CD4-positive, alpha-beta T cell treated with Interleukin-4 for 1 hour (primary cell): ENCODE results near the gene EVA1C.
"Not testable (repeated sequence)": the region's sequence is repeated elsewhere in the genome, so short reads cannot be mapped to it uniquely, and the experiment has no call there.

ENCODE experiments used
- DNase-seq, 2 donors: peaks; one replicate each; pipeline ENCODE4 v3.0.0-alpha.2; 2020 to 2022

EVA1C gene

GRCh38 chr21:32507342-32507919, 94.9 kb downstream of the EVA1C start:
- DNase-seq = no peak

GRCh38 chr21:32508036-32508435, 95.5 kb downstream of the EVA1C start:
- not testable (repeated sequence) for DNase-seq

DNA sequence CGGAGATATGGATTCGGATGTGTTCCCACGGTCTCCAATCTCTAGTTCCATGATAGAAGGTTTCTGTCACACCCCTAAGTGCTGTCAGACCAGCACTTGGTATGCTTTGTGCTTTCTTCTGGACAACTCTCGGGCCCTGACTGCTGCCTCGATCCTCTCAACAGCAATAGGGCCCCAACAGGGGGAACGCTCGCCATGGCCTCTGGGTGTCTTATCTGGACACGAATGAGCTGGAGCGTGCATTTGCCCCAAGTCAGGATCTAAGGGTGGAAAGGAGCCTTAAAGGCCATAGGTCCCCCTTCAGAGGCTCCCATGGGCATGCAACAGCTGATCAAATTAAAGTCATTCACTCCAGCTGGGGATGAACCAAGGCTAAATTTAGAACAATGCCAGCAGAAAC, 96.1 kb downstream of the EVA1C start:
- no peak for DNase-seq

DNA sequence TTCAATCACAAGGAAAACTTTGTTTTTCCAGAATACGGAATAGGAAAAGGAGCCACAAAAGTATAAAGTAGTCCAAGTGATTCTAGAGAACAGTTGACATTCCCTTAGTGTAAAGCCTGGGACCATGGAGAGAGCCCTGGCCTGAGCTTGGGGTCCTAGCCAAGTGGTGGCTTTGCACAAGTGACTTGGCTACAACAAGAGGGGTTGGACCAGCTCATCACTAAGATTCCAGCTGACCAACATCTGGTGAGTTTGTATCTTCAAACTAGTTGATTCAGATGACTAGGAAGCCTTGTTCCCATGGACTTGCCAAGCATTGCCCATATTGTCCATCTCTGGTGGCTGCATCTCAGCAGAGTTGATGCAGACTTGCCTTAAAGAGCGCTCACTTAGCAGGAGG, 96.5 kb downstream of the EVA1C start:
- DNase-seq = not testable (repeated sequence)

DNA sequence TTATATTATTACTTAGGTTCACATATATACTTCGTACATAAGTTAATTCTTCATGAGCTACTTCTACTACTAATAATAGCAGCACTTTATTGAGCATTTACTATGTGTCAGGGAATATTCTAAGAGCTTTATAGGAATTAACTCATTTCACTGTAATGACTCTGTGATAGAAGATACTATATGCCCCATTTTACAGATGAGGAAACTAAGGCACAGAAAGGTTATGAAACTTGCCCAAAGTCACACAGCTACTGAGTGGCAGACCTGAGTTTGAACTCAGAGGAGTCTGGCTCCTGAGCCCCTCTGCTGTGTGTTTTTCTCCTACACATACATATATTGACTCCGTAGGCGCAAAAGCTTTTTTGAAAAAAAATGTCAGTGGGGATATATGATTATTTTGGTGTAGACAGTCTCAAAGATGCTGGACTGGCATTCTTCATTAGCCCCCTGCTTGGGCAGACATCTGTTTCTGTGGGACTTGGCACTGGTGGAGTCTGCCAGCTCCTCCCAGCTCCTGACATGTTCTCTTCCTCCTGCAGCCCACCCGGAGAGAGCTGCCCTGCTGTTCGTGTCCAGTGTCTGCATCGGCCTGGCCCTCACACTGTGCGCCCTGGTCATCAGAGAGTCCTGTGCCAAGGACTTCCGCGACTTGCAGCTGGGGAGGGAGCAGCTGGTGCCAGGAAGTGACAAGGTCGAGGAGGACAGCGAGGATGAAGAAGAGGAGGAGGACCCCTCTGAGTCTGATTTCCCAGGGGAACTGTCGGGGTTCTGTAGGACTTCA, 102.0 kb downstream of the EVA1C start:
- DNase-seq = no peak

DNA sequence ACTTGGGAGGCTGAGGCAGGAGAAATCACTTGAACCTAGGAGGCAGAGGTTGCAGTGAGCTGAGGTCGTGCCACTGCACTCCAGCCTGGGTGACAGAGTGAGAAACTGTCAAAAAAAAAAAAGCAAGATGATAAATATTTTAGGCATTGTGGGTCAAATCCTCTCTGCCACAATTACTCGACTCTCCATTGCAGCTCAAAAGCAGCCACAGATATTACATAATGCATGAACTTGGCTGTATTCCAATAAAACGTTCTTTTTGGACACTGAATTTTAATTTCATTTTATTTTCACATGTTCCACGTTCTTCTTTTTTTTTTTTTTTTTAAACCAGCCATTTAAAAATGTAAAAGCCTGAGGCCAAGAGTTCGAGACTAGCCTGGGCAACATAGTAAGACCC, 103.4 kb downstream of the EVA1C start:
- DNase-seq = no peak

DNA sequence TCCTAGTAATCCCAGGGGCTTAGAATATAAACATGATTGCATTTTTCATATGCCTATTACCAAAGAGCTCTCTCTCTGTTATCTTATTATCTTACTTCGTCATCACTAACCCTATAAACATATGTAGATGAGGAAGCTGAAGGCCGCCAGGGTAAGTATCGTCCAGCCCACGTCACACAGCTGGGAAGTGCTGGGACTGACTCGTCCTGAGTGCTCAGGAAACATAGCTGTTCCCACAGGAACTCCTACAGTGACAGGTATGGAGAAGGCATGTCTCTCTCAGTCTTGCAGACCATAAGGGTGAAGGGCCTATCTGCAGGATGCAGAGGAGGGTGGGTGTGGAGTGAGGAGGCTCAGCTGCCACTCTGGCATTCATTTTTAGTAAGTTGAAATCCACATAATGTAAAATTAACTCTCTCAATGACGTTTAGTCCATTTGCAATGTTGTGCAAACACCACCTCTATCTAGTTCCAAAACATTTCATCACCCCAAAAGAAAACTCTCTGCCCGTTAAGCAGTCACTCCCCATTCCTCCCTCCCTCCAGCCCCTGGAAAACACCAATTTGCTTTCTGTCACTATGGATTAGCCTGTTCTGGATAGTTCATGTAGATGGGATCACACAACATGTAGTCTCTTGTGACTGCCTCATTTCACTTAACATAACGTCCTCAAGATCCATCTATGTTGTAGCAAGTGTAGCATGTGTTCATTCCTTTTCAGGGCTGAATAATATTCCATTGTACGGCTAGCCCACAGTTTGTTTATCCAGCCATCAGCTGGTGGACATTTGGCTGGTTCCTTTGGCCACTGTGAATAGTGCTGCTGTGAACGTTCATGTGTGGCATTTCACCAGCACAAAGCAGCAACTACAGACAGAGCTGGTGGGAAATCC, 104.5 kb downstream of the EVA1C start:
- no peak for DNase-seq

DNA sequence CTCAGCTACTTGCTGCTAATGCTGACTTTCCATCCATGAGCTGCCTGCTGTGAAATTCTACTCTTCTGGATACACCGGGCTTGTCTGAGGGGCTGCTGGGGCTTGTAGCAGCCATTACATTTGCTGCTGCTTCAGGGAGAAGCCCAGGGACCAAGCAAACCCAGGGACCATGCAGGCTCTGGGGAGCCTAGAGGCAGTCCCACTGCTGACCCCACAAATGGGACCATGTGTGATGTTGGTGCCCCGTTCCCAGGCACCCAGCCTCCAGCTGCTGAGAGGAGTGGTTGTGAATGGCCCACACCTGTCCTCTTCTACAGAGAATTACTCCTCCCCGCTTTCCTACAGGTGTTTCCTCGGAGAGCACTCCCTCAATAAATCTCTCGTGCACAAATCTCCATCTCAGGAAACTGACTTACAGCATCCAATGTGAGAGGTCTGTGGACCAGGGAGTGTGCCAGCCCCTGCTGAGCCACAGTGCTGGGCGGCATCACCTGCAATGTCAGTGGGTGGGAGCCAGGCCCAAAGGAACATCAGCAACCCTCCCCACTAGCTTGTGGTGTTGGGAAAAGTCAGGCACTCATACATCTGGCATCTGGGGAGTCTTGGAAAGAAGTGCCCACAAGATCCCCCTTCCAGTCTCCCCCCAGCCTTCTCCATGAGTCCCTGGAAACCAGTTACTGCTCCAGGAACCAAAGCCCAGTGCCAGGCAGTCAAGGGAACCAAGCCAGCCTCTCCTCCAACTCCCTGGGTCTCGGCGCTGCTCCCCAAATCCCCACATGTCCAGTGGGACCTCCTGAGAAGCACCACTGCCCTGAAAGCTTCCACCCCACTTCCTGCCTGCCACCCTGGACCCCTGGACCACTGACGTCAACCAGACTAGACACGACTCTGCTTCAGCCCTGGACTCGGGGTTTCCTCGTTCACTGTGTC, 107.7 kb downstream of the EVA1C start:
- DNase-seq = no peak

DNA sequence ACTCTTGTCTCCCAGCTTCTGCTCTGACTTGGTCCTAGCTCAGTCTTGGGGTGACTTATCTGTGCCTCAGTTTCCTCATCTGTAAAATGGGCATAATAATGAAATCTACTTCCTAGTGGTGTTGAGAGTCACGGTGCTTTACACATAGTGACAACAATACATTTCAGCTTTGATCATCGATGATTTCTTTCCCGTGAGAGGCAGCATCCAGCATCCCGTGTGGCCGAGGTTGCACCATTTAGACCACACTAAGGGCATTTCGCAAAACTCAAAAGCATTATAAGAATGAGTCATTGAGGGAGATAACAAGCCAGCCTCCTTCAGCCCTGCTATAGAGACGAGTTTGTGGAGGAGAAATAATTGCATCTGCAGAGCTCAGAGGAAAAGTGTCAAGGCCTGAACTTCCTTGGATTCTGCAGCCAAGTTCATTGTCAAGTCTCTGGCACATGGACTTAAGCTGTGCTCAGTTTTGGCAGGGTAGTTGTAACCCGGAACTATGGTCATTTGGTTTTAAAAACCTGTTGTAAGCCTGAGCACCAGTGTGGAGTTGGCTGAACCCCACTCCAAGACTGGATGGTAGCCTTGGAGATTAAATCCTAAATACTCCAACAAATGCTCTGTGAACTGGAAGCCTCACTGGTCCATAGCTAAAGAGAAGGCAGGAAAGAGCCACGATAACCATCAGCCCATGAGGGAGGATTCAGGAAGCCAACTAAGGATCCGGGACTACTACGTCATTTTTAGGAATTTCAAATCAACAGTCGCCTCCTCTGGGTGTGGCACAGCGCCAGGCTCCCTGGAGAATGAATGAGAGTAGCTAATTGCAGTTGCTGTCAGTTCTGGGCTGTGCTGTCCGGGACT, 108.6 kb downstream of the EVA1C start:
- DNase-seq = no peak

GRCh38 chr21:32521736-32522355, 109.3 kb downstream of the EVA1C start:
- DNase-seq = no peak

GRCh38 chr21:32523463-32523862, 111.0 kb downstream of the EVA1C start:
- no peak for DNase-seq

DNA sequence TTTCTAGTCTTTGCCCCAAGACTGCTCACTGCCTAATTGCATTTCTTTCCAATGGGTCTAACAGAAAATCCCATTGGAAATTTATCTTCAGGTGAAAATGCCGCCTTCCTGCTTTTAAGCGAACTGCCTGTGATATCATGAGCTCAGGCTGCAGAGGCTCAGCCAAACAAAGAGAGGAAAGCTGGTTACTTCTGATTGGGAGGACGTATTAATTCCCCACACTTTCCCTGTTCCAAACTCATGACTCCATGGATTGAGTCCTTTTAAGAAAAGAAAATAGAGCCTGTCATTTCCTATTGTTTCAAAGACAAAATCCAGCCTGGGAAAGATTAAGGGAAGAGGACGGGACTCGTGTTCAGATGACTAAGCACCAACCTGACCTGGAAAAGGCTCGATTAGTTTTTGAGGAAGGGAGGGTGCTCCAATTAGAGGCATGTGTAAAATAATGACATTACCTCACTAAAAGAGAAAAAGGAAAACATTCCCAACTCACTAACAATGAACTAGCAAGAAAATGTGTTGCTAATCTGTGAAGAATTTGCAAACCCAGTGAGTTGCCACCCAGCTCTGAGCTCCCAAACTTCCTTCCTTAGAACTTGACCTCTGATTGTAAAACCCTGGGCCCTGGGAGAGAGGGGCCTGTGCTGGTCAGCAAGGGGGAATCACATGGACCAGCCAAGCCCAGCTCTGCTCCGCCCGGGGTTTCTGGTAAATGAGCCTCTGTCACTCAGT, 111.6 kb downstream of the EVA1C start:
- no peak for DNase-seq

DNA sequence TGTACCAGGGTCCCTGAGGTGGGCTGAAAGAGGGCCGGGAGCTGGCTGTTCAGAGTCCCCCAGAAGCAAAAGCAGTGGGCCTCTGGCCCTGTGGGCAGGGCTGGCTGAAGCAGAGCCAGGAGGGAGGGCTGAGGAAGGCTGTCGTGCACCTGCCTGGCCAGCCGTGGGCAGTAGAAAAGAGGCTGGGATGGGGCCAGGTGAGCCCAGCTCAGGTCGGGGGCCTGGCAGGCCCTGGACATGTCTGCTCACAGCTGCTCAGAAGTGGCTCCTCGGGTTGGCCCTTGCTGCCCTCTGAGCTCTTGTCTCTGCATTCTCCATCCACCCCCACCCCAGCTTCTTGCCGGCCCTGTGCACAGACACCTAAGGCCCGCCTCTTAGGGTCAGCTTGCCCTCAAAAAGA, 112.8 kb downstream of the EVA1C start:
- DNase-seq = no peak

DNA sequence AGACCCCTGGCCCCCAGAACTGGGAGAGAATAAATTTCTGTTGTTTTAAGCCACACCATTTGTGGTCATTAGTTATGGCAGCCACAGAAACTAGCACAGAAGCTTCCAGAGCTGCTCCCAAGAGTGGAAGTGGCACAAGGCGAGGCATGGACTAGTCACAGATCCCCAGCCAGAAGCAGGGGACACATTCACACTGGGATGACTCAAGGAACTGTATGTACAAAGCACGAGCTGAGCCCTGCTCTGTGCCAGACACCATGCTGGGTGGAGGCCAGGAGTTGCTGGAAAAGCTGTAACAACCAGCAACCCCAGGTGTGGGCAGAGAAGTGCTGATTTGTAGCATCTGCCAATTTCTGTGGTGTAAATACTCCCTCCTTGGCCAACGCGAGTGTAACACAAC, 117.2 kb downstream of the EVA1C start:
- DNase-seq = no peak

DNA sequence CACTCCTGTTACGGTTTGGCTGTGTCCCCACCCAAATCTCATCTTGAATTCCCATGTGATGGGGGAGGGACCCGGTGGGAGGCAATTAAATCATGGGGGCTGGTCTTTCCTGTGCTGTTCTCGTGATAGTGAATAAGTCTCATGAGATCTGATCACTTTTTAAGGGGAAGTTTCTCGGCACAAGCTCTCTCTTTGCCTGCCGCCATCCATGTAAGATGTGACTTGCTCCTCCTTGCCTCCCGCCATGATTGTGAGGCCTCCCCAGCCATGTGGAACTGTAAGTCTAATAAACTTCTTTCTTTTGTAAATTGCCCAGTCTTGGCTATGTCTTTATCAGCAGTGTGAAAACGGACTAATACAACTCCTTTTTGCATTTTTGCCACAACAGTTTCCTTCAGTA, 118.3 kb downstream of the EVA1C start:
- DNase-seq = not testable (repeated sequence)

- DNase-seq = not testable (repeated sequence)
Observed at GRCh38 chr21:32531561-32531960, 119.1 kb downstream of the EVA1C start.

GRCh38 chr21:32532636-32533035, 120.1 kb downstream of the EVA1C start:
- no peak for DNase-seq

- DNase-seq = no peak
Observed at GRCh38 chr21:32533053-32533452, 120.5 kb downstream of the EVA1C start.

- no peak for DNase-seq
Observed at GRCh38 chr21:32533611-32534010, 121.1 kb downstream of the EVA1C start.

- DNase-seq = no peak
Observed at GRCh38 chr21:32534113-32534512, 121.6 kb downstream of the EVA1C start.
